ENCODE data around the gene POLL. TPM values are rescaled to one million over a fixed set of nuclear protein-coding genes. Genes with fewer than 3 reads are reported as not detected.

The POLL gene
- total RNA-seq, 3 donors from 2014 or later: 19.5 to 31.6 (median 20.3) TPM

DNA sequence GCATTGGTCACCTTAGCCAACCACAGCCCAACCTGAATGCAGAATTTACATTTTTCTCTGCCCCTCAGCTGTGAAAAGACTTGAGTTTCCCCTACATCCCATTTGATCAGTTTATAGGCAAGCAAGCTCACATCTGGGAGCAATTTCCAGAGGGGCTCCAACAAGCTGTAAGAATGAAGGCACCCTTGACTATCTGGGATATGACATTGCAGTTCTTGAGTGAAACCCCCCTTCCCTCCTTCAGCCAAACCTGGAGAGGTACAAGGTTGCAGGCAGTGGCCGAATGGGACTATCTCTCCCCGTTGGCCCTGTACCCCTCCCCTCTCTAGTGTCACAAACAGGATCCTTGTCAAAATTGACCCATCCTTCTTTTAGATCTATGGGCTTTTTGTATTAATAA lies 30.5 kb downstream of the POLL start:
- TF ChIP-seq, protein P1, sequence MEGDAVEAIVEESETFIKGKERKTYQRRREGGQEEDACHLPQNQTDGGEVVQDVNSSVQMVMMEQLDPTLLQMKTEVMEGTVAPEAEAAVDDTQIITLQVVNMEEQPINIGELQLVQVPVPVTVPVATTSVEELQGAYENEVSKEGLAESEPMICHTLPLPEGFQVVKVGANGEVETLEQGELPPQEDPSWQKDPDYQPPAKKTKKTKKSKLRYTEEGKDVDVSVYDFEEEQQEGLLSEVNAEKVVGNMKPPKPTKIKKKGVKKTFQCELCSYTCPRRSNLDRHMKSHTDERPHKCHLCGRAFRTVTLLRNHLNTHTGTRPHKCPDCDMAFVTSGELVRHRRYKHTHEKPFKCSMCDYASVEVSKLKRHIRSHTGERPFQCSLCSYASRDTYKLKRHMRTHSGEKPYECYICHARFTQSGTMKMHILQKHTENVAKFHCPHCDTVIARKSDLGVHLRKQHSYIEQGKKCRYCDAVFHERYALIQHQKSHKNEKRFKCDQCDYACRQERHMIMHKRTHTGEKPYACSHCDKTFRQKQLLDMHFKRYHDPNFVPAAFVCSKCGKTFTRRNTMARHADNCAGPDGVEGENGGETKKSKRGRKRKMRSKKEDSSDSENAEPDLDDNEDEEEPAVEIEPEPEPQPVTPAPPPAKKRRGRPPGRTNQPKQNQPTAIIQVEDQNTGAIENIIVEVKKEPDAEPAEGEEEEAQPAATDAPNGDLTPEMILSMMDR (IDR thresholded peaks at IDR 0.05): no peak
- TF ChIP-seq POLR2A (IDR thresholded peaks at IDR 0.05) (no peak), POLR2AphosphoS5 (IDR thresholded peaks at IDR 0.05) (no peak)
- no peaks in the 10 kb centered on the region for H3K9me3 ChIP-seq
- intact Hi-C loops (cut with DNase I; ENCODE audit: low total_unique reads): no loop called here
- no peaks in the 10 kb centered on the region for H3K27me3 ChIP-seq
- no peak overlapping the region for H3K4me3 ChIP-seq
- DNase-seq (ENCODE audit: low spot score in 2 of 2): no peak
- no peak overlapping the region for H3K27ac ChIP-seq
- no peaks in the 10 kb centered on the region for H3K36me3 ChIP-seq
- H3K4me1 ChIP-seq: no peaks in the 10 kb centered on the region

DNA sequence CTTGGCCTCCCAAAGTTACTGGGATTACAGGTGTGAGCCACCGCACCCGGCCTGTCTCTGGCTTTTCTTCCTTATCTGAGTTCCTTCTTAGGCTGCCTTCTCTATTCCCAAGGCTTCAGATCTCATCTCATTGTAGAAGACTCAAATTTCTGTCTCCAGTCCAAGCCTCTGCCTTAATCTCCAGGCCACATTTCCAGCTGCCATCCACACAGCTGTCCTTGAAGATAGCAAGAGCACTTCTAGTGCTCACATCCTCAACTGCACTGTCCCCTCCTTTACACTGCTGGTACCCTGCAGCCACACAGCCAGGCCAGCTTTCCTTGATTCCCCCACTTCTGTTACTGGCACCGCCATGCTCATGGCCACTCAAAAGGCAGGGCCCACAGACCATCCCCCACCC lies 35.6 kb downstream of the POLL start:
- no peak overlapping the region for H3K27ac ChIP-seq
- H3K36me3 ChIP-seq: no peaks in the 10 kb centered on the region
- no peaks in the 10 kb centered on the region for H3K27me3 ChIP-seq
- no peaks in the 10 kb centered on the region for H3K9me3 ChIP-seq
- H3K4me1 ChIP-seq: no peaks in the 10 kb centered on the region
- no peak for TF ChIP-seq POLR2A (IDR thresholded peaks at IDR 0.05)
- no peak for TF ChIP-seq POLR2AphosphoS5 (IDR thresholded peaks at IDR 0.05)
- TF ChIP-seq, protein P1 (IDR thresholded peaks at IDR 0.05): no peak
- DNase-seq (ENCODE audit: low spot score in 2 of 2): peak in 1 of 2 donors; percentile 6
- intact Hi-C loops (cut with DNase I; ENCODE audit: low total_unique reads): loop anchor here (5.0 kb wide), 1 partner anchor 360 kb away; no protein-coding TSS in a partner anchor
- no peak overlapping the region for H3K4me3 ChIP-seq

DNA sequence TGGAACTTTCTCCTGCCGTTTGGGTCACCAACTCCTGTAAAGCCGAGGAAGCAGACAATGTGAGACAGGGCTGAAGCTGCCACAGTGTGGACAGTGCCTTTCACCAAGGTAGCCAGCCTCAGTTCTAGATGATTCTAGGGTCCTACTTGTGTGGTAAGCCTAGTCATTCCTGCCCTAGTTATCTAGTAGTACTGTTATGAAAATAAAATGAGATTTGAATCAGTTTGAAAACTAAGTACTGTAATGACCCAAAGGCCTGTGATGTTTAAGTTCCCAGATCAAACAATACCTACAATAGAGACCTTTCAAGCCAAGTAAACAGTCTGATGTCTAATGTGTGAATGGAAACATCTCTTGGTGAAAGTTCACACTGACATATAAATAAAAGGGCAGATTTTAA lies 37.1 kb downstream of the POLL start:
- no peaks in the 10 kb centered on the region for H3K36me3 ChIP-seq
- no peaks in the 10 kb centered on the region for H3K27me3 ChIP-seq
- H3K27ac ChIP-seq: no peak overlapping the region
- intact Hi-C loops (cut with DNase I; ENCODE audit: low total_unique reads): loop anchor here (5.0 kb wide), 1 partner anchor 359 kb away; no protein-coding TSS in a partner anchor
- H3K4me3 ChIP-seq: no peak overlapping the region
- no peaks in the 10 kb centered on the region for H3K9me3 ChIP-seq
- TF ChIP-seq POLR2AphosphoS5 (IDR thresholded peaks at IDR 0.05) (no peak), POLR2A (IDR thresholded peaks at IDR 0.05) (no peak)
- TF ChIP-seq, protein P1 (IDR thresholded peaks at IDR 0.05): no peak
- H3K4me1 ChIP-seq: no peaks in the 10 kb centered on the region
- DNase-seq (ENCODE audit: low spot score in 2 of 2): no peak

DNA sequence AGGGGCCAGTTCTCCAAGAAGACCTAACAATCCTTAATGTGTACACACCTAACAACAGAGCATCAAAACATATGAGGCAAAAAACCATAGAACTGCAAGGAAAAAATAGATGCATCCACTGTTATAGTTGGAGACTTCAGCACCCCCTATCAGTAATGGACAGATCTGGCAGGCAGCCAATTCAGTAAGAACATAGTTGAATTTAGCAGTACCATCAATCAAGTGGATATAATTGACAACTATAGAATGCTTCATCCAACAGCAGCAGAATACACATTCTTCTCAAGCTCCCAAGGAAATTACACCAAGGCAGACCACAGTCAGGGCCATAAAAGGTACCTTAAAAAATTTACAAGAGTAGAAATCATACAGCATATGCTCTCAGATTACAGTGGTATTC lies 42.2 kb downstream of the POLL start:
- H3K9me3 ChIP-seq: no peaks in the 10 kb centered on the region
- no peaks in the 10 kb centered on the region for H3K36me3 ChIP-seq
- intact Hi-C loops (cut with DNase I; ENCODE audit: low total_unique reads): no loop called here
- H3K27ac ChIP-seq: no peak overlapping the region
- no peaks in the 10 kb centered on the region for H3K27me3 ChIP-seq
- H3K4me3 ChIP-seq: no peak overlapping the region
- no peaks in the 10 kb centered on the region for H3K4me1 ChIP-seq
- DNase-seq (ENCODE audit: low spot score in 2 of 2): no peak
- TF ChIP-seq POLR2AphosphoS5 (IDR thresholded peaks at IDR 0.05) (no peak), POLR2A (IDR thresholded peaks at IDR 0.05) (no peak)
- TF ChIP-seq, protein P1 (IDR thresholded peaks at IDR 0.05): no peak

DNA sequence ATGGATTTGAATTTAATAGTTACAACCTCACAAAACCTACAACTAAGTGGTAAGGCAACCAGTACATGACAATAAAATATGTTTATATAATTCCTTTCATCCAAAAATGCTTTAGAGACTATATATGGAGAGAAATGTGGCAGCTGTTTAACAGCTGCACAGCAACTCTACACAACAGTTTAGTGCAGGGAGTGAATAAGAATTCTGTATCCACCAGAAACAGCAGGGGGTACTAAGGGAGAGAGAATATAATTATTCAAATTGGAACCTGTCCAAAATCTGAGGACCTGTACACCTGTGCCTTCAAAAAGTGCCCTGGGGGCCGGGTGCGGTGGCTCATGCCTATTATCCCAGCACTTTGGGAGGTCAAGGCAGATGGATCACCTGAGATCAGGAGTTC lies 49.6 kb downstream of the POLL start:
- Histone ChIP-seq H3K36me3 (no peaks in the 10 kb centered on the region), H3K9me3 (no peaks in the 10 kb centered on the region), H3K27me3 (no peaks in the 10 kb centered on the region)

More for the DNA sequence above, 49.6 kb downstream of the POLL start:
- Histone ChIP-seq H3K4me3 (no peak overlapping the region), H3K27ac (no peak overlapping the region), H3K4me1 (no peaks in the 10 kb centered on the region)
- intact Hi-C loops (cut with DNase I; ENCODE audit: low total_unique reads): no loop called here
- DNase-seq (ENCODE audit: low spot score in 2 of 2): no peak
- TF ChIP-seq POLR2AphosphoS5 (IDR thresholded peaks at IDR 0.05) (no peak), POLR2A (IDR thresholded peaks at IDR 0.05) (no peak)
- TF ChIP-seq, protein P1 (IDR thresholded peaks at IDR 0.05): no peak
